ENCODE results near the gene INVS. TPM values are rescaled to one million over a fixed set of nuclear protein-coding genes. Genes with fewer than 3 reads are reported as not detected.
A peak's percentile ranks its signal among the peaks of the same experiment; 100 is the strongest.
"Not testable (repeated sequence)": the region's sequence is repeated elsewhere in the genome, so short reads cannot be mapped to it uniquely, and the experiment has no call there.

INVS gene
- total RNA-seq, 4 donors from 2014 or later, result 5.5 to 13.9 (median 6.7) TPM

- in situ Hi-C loops (cut with MboI; ENCODE audit: low sequenced_read_pairs in 4 of 4) (no loop called here), intact Hi-C loops (cut with DNase I; ENCODE audit: low total_unique reads) (no loop called here)
- no peaks in the 10 kb centered on the region for H3K36me3 ChIP-seq
- DNase-seq (no peak), ATAC-seq (peak in 1 of 2 donors; percentile 41)
- peaks cover 9 to 17% of the 10 kb centered on the region in 2 donors for H3K4me1 ChIP-seq
- H3K9me3 ChIP-seq, result no peaks in the 10 kb centered on the region
- peak overlapping the region in 1 of 4 donors; percentile 27 for H3K27ac ChIP-seq
- peak overlapping the region in 1 of 4 donors; percentile 4 for H3K4me3 ChIP-seq
- TF ChIP-seq POLR2A (IDR thresholded peaks at IDR 0.05), result no peak
- TF ChIP-seq, protein P1, sequence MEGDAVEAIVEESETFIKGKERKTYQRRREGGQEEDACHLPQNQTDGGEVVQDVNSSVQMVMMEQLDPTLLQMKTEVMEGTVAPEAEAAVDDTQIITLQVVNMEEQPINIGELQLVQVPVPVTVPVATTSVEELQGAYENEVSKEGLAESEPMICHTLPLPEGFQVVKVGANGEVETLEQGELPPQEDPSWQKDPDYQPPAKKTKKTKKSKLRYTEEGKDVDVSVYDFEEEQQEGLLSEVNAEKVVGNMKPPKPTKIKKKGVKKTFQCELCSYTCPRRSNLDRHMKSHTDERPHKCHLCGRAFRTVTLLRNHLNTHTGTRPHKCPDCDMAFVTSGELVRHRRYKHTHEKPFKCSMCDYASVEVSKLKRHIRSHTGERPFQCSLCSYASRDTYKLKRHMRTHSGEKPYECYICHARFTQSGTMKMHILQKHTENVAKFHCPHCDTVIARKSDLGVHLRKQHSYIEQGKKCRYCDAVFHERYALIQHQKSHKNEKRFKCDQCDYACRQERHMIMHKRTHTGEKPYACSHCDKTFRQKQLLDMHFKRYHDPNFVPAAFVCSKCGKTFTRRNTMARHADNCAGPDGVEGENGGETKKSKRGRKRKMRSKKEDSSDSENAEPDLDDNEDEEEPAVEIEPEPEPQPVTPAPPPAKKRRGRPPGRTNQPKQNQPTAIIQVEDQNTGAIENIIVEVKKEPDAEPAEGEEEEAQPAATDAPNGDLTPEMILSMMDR (IDR thresholded peaks at IDR 0.05 in 4 of 5, conservative IDR thresholded peaks at IDR 0.05 in 1 of 5), result no peak
- no peaks in the 10 kb centered on the region for H3K27me3 ChIP-seq
These were observed 32.5 kb upstream of the INVS start for GRCh38 chr9:100066539-100066938.

DNA sequence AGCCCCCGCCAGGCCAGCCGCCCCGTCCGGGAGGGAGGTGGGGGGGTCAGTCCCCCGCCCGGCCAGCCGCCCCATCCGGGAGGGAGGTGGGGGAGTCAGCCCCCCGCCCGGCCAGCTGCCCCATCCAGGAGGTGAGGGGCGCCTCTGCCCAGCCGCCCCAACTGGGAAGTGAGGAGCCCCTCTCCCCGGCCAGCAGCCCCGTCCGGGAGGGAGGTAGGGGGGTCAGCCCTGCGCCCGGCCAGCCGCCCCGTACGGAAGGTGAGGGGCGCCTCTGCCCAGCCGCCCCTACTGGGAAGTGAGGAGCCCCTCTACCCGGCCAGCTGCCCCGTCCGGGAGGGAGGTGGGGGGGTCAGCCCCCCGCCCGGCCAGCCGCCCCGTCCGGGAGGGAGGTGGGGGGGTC, 31.1 kb upstream of the INVS start:
- peaks cover 12 to 17% of the 10 kb centered on the region in 2 donors for H3K4me1 ChIP-seq
- H3K36me3 ChIP-seq; in situ Hi-C loops (cut with MboI; ENCODE audit: low sequenced_read_pairs in 4 of 4); DNase-seq; intact Hi-C loops (cut with DNase I; ENCODE audit: low total_unique reads); H3K27ac ChIP-seq; ATAC-seq; H3K9me3 ChIP-seq; H3K27me3 ChIP-seq; H3K4me3 ChIP-seq: not testable (repeated sequence)

GRCh38 chr9:100069068-100069467, 30.0 kb upstream of the INVS start:
- H3K36me3 ChIP-seq; DNase-seq; intact Hi-C loops (cut with DNase I; ENCODE audit: low total_unique reads); H3K27me3 ChIP-seq; in situ Hi-C loops (cut with MboI; ENCODE audit: low sequenced_read_pairs in 4 of 4); H3K27ac ChIP-seq; H3K4me3 ChIP-seq; ATAC-seq; H3K9me3 ChIP-seq: not testable (repeated sequence)
- peaks cover 16 to 23% of the 10 kb centered on the region in 2 donors for H3K4me1 ChIP-seq

GRCh38 chr9:100070104-100071041, 28.7 kb upstream of the INVS start:
- Histone ChIP-seq H3K4me1 (peaks cover 20 to 24% of the 10 kb centered on the region in 2 donors), H3K27ac (no peak overlapping the region), H3K27me3 (no peaks in the 10 kb centered on the region), H3K36me3 (no peaks in the 10 kb centered on the region), H3K4me3 (no peak overlapping the region), H3K9me3 (no peaks in the 10 kb centered on the region)
- no peak for ATAC-seq
- no peak for DNase-seq
- in situ Hi-C loops (cut with MboI; ENCODE audit: low sequenced_read_pairs in 4 of 4) (no loop called here), intact Hi-C loops (cut with DNase I; ENCODE audit: low total_unique reads) (no loop called here)
- TF ChIP-seq, protein P1 (IDR thresholded peaks at IDR 0.05 in 4 of 5, conservative IDR thresholded peaks at IDR 0.05 in 1 of 5), result no peak
- no peak for TF ChIP-seq POLR2A (IDR thresholded peaks at IDR 0.05)

GRCh38 chr9:100071271-100071670, 27.8 kb upstream of the INVS start:
- intact Hi-C loops (cut with DNase I; ENCODE audit: low total_unique reads), result no loop called here
- no peaks in the 10 kb centered on the region for H3K27me3 ChIP-seq
- H3K9me3 ChIP-seq, result no peaks in the 10 kb centered on the region
- DNase-seq (no peak), ATAC-seq (no peak)
- TF ChIP-seq, protein P1 (IDR thresholded peaks at IDR 0.05 in 4 of 5, conservative IDR thresholded peaks at IDR 0.05 in 1 of 5), result no peak
- TF ChIP-seq POLR2A (IDR thresholded peaks at IDR 0.05), result no peak
- H3K4me3 ChIP-seq, result no peak overlapping the region
- peaks cover 20 to 24% of the 10 kb centered on the region in 2 donors for H3K4me1 ChIP-seq
- no peak overlapping the region for H3K27ac ChIP-seq
- in situ Hi-C loops (cut with MboI; ENCODE audit: low sequenced_read_pairs in 4 of 4), result no loop called here
- no peaks in the 10 kb centered on the region for H3K36me3 ChIP-seq
